ENCODE results near the gene TBC1D22B. TPM values are rescaled to one million over a fixed set of nuclear protein-coding genes. Genes with fewer than 3 reads are reported as not detected.
A peak's percentile ranks its signal among the peaks of the same experiment; 100 is the strongest.

TBC1D22B gene
- total and polyA plus RNA-seq, 9 of the 15 experiments (the other 6 are each of a cell fraction or from before 2014, with no cell fraction given): 4.8 to 24.2 (median 13.5) TPM

DNA sequence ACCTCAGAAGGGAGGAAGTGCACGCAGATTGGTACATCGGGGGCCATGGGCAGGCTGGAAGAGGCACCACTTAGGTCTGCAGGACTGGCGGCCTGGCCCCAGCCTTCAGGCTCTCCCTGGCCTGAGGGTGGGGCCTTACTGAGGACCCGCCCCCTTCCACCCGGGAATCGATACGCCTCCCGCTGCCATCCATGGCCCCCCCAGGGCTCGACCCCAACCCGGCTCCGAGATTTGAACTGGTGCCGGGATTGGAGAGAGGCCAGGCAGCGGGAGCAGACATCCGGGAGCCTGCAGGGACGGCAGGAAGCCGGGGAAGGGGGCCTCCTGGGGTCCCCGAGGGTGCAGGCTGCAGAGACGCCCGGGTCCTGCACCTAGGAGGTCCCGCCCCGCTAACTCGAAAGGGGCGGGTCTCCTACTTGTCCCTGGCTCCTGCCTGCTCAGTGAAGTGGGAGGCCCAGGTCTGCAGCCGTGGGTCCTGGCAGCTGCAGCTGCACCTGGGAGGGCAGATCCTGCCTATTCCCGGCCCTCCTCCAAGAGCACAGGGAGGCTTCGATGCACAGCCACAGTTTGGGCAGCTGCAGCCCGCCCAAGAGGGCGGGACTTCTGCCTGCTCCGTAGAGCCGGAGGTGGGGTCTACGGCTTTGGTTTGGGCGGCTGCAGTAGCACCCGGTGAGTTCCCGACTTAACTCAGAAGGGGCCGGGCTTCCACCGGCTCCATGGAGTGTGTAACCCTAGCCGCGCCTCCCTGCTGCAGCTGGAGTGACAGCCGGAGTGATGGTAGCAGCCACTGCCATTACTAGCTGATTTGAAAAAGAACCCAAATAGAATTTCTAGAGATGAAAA is 35.2 kb upstream of the TBC1D22B start (continued):
- TF ChIP-seq CCNT2 (IDR thresholded peaks at IDR 0.05; ENCODE audit: borderline replicate concordance, extremely low read depth, insufficient read length, low read depth, low read length) (peak; percentile 56), NR2C1 (IDR thresholded peaks at IDR 0.05) (no peak), NR2C1 (tag; IDR thresholded peaks at IDR 0.05) (no peak), ZNF143 (CRISPR knock-in tag; IDR thresholded peaks at IDR 0.05) (no peak), POLR2A (conservative IDR thresholded peaks at IDR 0.05) (no peak), ZNF79 (CRISPR knock-in tag; IDR thresholded peaks at IDR 0.05; ENCODE audit: low read depth) (no peak), MEIS2 (IDR thresholded peaks at IDR 0.05; ENCODE audit: partially characterized antibody) (peak; percentile 73), ELF1 (tag; IDR thresholded peaks at IDR 0.05) (no peak), ETV1 (tag; conservative IDR thresholded peaks at IDR 0.05; ENCODE audit: low read depth) (peak; percentile 38), TGIF2 (CRISPR knock-in tag; IDR thresholded peaks at IDR 0.05) (no peak), MCM7 (IDR thresholded peaks at IDR 0.05) (no peak), POLR3G (IDR thresholded peaks at IDR 0.05; ENCODE audit: extremely low read depth, insufficient read length, insufficient replicate concordance) (no peak), RFX5 (IDR thresholded peaks at IDR 0.05; ENCODE audit: low read depth, low read length) (no peak), JUN (IDR thresholded peaks at IDR 0.05; ENCODE audit: borderline replicate concordance, low read depth, low read length) (peak; percentile 21; the same call in 1 of the 2 replicates), JUN (CRISPR knock-in tag; IDR thresholded peaks at IDR 0.05; ENCODE audit: borderline replicate concordance) (no peak), HDAC3 (IDR thresholded peaks at IDR 0.05; ENCODE audit: borderline replicate concordance, partially characterized antibody) (no peak), GATAD2A (IDR thresholded peaks at IDR 0.05) (0 out of 2 replicates have a peak, but pooled peaks have one; percentile 63), GTF2A2 (tag; IDR thresholded peaks at IDR 0.05) (no peak)
- TF ChIP-seq, protein P1, sequence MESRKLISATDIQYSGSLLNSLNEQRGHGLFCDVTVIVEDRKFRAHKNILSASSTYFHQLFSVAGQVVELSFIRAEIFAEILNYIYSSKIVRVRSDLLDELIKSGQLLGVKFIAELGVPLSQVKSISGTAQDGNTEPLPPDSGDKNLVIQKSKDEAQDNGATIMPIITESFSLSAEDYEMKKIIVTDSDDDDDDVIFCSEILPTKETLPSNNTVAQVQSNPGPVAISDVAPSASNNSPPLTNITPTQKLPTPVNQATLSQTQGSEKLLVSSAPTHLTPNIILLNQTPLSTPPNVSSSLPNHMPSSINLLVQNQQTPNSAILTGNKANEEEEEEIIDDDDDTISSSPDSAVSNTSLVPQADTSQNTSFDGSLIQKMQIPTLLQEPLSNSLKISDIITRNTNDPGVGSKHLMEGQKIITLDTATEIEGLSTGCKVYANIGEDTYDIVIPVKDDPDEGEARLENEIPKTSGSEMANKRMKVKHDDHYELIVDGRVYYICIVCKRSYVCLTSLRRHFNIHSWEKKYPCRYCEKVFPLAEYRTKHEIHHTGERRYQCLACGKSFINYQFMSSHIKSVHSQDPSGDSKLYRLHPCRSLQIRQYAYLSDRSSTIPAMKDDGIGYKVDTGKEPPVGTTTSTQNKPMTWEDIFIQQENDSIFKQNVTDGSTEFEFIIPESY (CRISPR knock-in tag; IDR thresholded peaks at IDR 0.05): no peak
- TF ChIP-seq, protein P2, sequence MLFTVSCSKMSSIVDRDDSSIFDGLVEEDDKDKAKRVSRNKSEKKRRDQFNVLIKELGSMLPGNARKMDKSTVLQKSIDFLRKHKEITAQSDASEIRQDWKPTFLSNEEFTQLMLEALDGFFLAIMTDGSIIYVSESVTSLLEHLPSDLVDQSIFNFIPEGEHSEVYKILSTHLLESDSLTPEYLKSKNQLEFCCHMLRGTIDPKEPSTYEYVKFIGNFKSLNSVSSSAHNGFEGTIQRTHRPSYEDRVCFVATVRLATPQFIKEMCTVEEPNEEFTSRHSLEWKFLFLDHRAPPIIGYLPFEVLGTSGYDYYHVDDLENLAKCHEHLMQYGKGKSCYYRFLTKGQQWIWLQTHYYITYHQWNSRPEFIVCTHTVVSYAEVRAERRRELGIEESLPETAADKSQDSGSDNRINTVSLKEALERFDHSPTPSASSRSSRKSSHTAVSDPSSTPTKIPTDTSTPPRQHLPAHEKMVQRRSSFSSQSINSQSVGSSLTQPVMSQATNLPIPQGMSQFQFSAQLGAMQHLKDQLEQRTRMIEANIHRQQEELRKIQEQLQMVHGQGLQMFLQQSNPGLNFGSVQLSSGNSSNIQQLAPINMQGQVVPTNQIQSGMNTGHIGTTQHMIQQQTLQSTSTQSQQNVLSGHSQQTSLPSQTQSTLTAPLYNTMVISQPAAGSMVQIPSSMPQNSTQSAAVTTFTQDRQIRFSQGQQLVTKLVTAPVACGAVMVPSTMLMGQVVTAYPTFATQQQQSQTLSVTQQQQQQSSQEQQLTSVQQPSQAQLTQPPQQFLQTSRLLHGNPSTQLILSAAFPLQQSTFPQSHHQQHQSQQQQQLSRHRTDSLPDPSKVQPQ (CRISPR knock-in tag; IDR thresholded peaks at IDR 0.05; ENCODE audit: borderline replicate concordance): no peak
- TF ChIP-seq, protein P3, sequence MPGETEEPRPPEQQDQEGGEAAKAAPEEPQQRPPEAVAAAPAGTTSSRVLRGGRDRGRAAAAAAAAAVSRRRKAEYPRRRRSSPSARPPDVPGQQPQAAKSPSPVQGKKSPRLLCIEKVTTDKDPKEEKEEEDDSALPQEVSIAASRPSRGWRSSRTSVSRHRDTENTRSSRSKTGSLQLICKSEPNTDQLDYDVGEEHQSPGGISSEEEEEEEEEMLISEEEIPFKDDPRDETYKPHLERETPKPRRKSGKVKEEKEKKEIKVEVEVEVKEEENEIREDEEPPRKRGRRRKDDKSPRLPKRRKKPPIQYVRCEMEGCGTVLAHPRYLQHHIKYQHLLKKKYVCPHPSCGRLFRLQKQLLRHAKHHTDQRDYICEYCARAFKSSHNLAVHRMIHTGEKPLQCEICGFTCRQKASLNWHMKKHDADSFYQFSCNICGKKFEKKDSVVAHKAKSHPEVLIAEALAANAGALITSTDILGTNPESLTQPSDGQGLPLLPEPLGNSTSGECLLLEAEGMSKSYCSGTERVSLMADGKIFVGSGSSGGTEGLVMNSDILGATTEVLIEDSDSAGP (CRISPR knock-in tag; IDR thresholded peaks at IDR 0.05): no peak
